GM19452 (cell line): Measurements from ENCODE around the gene THPO.

Experiments used
- ATAC-seq: cut with Tn5 transposase; IDR thresholded peaks from one replicate; pipeline ENCODE4 v1.9.1; 2021; ENCODE audit not compliant: unreplicated experiment

THPO gene

GRCh38 chr3:184384856-184385422, 6.9 kb upstream of the THPO start:
- no peak for ATAC-seq

- no peak for ATAC-seq
These were observed 6.3 kb upstream of the THPO start for GRCh38 chr3:184384342-184384741.

DNA sequence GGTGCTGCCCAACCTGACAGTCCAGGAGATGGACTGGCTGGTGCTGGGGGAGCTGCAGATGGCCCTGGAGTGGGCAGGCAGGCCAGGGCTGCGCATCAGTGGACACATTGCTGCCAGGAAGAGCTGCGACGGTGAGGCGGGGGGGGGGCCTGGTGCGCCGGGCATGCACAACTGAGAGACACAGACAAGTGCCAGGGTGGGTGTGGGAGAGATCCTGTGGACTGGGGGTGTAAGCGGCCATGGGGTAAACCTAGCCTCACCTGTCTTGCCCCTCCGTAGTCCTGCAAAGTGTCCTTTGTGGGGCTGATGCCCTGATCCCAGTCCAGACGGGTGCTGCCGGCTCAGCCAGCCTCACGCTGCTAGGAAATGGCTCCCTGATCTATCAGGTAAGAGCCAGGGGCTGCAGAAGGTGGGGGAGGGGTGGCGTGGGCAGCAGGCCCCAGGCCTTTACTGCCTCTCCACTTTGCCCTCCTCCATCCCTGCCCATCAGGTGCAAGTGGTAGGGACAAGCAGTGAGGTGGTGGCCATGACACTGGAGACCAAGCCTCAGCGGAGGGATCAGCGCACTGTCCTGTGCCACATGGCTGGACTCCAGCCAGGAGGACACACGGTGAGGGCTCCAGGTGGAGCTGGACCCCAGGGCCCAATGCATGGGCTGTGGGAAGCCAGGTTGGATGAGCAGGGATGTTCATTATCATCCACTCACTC, 5.2 kb upstream of the THPO start:
- ATAC-seq = no peak

- ATAC-seq = no peak
These were observed 4.5 kb upstream of the THPO start for GRCh38 chr3:184382326-184383032.

GRCh38 chr3:184381261-184382224, 3.5 kb upstream of the THPO start:
- ATAC-seq = no peak

DNA sequence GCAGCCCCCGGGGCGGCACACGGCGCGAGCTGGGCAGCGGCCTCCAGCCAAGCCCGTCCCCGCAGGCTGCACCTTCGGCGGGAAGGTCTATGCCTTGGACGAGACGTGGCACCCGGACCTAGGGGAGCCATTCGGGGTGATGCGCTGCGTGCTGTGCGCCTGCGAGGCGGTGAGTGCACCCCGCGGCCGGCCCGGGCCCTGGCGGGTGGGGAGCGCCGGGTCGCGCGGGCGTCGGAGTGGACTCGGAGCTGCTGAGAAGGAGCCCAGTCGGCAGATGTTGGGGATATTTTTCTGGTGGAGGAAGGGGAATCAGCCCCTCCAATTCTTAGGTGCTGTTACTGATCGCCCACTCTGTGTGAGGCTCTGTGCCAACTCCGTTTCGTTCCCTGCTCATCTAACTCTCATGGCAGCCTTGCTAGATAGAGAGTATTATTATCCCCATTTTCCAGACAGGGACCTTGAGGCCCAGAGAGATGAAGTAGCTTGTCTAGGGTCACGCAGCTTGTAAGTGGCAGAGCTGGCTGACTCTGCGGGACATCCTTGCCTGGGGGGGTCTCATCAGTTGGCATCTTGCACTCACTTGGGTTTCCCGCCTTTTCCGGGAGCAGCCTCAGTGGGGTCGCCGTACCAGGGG, 2.7 kb upstream of the THPO start:
- ATAC-seq = no peak

DNA sequence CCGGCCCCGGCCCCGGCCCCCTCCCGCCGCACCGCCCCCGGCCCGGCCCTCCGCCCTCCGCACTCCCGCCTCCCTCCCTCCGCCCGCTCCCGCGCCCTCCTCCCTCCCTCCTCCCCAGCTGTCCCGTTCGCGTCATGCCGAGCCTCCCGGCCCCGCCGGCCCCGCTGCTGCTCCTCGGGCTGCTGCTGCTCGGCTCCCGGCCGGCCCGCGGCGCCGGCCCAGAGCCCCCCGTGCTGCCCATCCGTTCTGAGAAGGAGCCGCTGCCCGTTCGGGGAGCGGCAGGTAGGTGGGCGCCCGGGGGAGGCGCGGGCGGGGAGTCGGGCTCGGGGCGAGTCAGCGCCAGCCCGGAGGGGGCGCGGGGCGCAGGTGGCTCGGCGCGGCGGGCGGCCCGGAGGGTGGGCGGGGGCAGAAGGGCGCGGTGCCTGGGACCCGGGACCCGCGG, 2.2 kb upstream of the THPO start:
- no peak for ATAC-seq

DNA sequence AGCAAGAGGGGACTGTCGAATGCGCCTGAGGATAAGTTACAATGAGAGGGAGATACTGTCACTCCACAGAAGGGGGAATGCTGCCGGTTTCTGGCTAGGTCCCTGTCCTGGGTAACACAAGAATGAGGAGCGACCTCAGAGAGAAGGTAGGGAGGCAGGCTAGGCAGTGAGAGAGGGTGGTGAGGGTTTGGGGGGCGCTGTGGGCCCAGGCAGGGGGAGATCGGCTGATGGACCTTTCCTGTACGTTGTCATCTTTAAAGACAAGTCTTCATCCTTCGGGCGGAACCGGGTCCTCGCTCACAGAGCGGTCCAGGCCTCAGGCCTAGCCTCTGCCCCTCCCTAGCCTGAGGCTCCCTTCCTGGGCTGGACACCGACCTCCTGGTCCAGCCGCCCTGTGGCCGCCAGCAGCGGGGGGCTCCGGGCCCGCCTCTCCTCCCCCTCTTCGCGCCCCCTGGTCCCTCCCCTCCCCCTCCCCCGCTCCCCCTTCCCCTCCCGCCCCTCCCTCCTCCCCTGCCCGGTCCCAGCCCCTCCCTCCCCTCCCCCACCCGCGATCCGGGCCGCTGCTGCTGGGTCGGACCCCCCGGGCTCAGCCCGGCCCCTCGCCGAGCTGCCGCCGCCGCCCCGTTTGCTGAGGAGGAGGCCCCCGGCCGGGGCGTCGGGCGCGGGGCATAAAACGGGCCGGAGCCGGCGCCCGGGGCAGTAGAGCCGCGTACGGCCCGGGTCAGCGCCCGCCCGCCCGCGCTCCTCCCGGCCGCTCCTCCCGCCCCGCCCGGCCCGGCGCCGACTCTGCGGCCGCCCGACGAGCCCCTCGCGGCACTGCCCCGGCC, 1.6 kb upstream of the THPO start, which contains the start of gene CHRD:
TSS of gene CHRD (plus strand) at position 697 of the 827 bp plus-strand sequence. CDS start 265 bp downstream, outside the sequence.
- ATAC-seq = no peak

GRCh38 chr3:184378651-184379357, 797 bp upstream of the THPO start:
- no peak for ATAC-seq

DNA sequence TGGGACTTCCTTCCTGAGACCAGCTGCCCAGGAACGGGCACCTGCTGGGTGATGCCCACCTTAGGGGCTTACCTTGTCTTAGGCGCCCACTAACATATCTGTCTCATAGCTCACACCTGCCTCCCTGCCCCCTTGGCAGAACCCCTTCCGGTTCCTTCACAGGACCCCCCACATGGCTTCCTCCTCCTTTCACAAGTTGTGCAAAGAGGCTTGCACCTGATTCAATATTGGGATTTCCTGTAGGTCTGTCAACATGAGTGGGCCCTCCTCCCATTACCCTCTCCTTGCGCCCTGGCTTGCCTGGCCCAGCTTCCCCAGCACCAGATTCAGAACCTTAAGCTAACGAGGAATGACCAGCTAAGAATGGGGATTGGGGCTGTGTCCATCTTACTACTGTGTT, 633 bp downstream of the THPO start:
- no peak for ATAC-seq

GRCh38 chr3:184375747-184376461, 2.1 kb downstream of the THPO start:
- ATAC-seq = no peak

GRCh38 chr3:184373422-184373821, 4.6 kb downstream of the THPO start:
- no peak for ATAC-seq

GRCh38 chr3:184372911-184373310, 5.1 kb downstream of the THPO start:
- no peak for ATAC-seq

DNA sequence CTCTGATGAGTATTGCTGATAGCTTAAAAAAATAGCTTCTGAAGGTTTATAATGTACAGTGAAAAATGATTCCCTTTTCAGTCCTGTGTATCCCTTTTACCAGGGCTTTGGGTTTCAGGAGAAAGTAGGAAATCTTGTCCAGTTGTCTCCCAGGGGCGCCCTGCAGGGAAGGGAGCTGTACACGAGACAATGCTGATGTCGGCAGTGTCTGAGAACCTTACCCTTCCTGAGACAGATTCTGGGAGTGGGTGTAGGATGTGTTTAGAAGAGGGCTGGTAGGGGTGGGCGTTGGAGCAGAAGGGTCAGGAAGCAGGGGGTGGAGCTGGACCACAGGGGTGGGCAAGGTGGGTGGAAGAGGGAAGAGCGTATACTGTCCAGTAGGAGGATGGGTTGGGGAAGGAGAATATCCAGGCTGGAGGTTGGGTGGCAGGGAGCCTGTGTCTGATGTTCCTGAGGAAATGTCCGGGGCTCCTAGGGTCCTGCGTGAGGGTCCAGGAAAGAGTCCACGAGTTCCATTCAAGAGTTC, 5.6 kb downstream of the THPO start:
- ATAC-seq = no peak

DNA sequence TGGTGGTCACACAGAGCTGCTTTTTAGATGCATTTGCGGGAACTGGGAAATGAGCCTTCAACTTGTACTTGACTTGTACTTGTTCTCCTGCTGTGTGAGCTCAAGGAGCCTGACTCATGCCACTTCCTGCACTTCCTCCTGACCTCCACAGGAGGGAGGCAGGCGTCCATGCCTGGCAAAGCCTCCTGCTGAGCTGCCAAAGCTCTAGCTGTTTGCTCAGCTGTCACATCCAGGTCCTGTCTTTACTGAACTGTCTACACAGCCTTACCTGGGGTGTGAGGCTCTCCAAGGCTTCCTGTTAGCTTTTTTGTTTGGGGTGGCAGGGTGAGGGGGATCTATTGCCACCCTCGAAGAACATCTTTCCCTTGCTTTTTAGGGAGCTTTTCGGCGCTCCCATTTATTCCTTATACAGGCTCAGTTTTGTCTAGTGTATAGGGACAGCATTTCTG, 6.4 kb downstream of the THPO start:
- peak; percentile 71 for ATAC-seq

- ATAC-seq = no peak
These were observed 9.3 kb downstream of the THPO start for GRCh38 chr3:184368586-184369183.

GRCh38 chr3:184368116-184368515, 9.9 kb downstream of the THPO start:
- no peak for ATAC-seq
